Endothelial cell of umbilical vein (primary cell): ENCODE measurements around the gene MT1E.
"Not testable (repeated sequence)": the region's sequence is repeated elsewhere in the genome, so short reads cannot be mapped to it uniquely, and the experiment has no call there.

Source experiments
- CTCF ChIP-seq, 2 donors: IDR thresholded peaks; 1 replicate in 1 of 2; 2 replicates in 1 of 2; pipeline ENCODE4 v1.5.1; 2011; ENCODE audit warnings: low read length in 2 of 2, mild to moderate bottlenecking in 2 of 2, moderate library complexity in 2 of 2, control low read depth in 1 of 2, inconsistent platforms in 1 of 2, low read depth in 1 of 2; ENCODE audit not compliant: insufficient read depth in 1 of 2; ENCODE audit errors: extremely low read depth in 1 of 2
- EZH2 ChIP-seq: IDR thresholded peaks from 2 replicates; pipeline ENCODE4 v1.6.1; 2012; ENCODE audit warnings: borderline replicate concordance, low read depth, mild to moderate bottlenecking, moderate library complexity, low read length, inconsistent platforms; ENCODE audit not compliant: severe bottlenecking
- MAX ChIP-seq: IDR thresholded peaks from 2 replicates; pipeline ENCODE4 v1.6.1; 2011; ENCODE audit not compliant: insufficient read depth, insufficient read length
- POLR2A ChIP-seq: IDR thresholded peaks from 2 replicates; pipeline ENCODE4 v1.6.1; 2012; ENCODE audit warnings: low read depth, mild to moderate bottlenecking, control low read depth, low read length

- TF ChIP-seq CTCF (IDR thresholded peaks at IDR 0.05; ENCODE audit: extremely low read depth in 1 of 2, insufficient read depth in 1 of 2, low read depth in 1 of 2, low read length in 2 of 2); EZH2; POLR2A; MAX: not testable (repeated sequence)
Measured at GRCh38 chr16:56665286-56666261, 40.0 kb downstream of the MT1E start.
